Measurements from ENCODE around the gene KRT71. TPM values are rescaled to one million over a fixed set of nuclear protein-coding genes. Genes with fewer than 3 reads are reported as not detected.

KRT71 gene
- total RNA-seq, 1 donor from 2014 or later = not detected

GRCh38 chr12:52539083-52539820 lies 13.7 kb downstream of the KRT71 start:
- DNase-seq (ENCODE audit: low spot score) = no peak

GRCh38 chr12:52537101-52537500 lies 15.8 kb downstream of the KRT71 start:
- DNase-seq (ENCODE audit: low spot score) = no peak

- DNase-seq (ENCODE audit: low spot score) = no peak
These were observed 17.4 kb downstream of the KRT71 start for GRCh38 chr12:52535574-52535973.

- DNase-seq (ENCODE audit: low spot score) = no peak
These were observed 18.5 kb downstream of the KRT71 start for GRCh38 chr12:52534482-52534881.

- DNase-seq (ENCODE audit: low spot score) = no peak
These were observed 19.1 kb downstream of the KRT71 start for GRCh38 chr12:52533686-52534470.

- no peak for DNase-seq (ENCODE audit: low spot score)
These were observed 20.3 kb downstream of the KRT71 start for GRCh38 chr12:52532636-52533035.

GRCh38 chr12:52531566-52532300 lies 21.2 kb downstream of the KRT71 start:
- no peak for DNase-seq (ENCODE audit: low spot score)

- DNase-seq (ENCODE audit: low spot score) = no peak
These were observed 22.0 kb downstream of the KRT71 start for GRCh38 chr12:52530905-52531304.

- no peak for DNase-seq (ENCODE audit: low spot score)
These were observed 22.6 kb downstream of the KRT71 start for GRCh38 chr12:52530366-52530765.

GRCh38 chr12:52529846-52530245 lies 23.1 kb downstream of the KRT71 start:
- no peak for DNase-seq (ENCODE audit: low spot score)

GRCh38 chr12:52529417-52529816 lies 23.5 kb downstream of the KRT71 start:
- no peak for DNase-seq (ENCODE audit: low spot score)

GRCh38 chr12:52528641-52529143 lies 24.3 kb downstream of the KRT71 start:
- DNase-seq (ENCODE audit: low spot score) = no peak

- DNase-seq (ENCODE audit: low spot score) = no peak
These were observed 25.7 kb downstream of the KRT71 start for GRCh38 chr12:52527121-52527800.

- no peak for DNase-seq (ENCODE audit: low spot score)
These were observed 26.4 kb downstream of the KRT71 start for GRCh38 chr12:52526511-52526951.

- no peak for DNase-seq (ENCODE audit: low spot score)
These were observed 27.1 kb downstream of the KRT71 start for GRCh38 chr12:52525661-52526499.

- no peak for DNase-seq (ENCODE audit: low spot score)
These were observed 27.9 kb downstream of the KRT71 start for GRCh38 chr12:52524898-52525591.

GRCh38 chr12:52524241-52524897 lies 28.6 kb downstream of the KRT71 start:
- DNase-seq (ENCODE audit: low spot score) = peak; percentile 4

GRCh38 chr12:52523824-52524223 lies 29.1 kb downstream of the KRT71 start:
- DNase-seq (ENCODE audit: low spot score) = peak; percentile 2

GRCh38 chr12:52522346-52523011 lies 30.5 kb downstream of the KRT71 start:
- peak; percentile 41 for DNase-seq (ENCODE audit: low spot score)

Measured in mucosa of gallbladder (tissue), 1 donor.